Measurements from ENCODE around the gene TAF11. TPM values are rescaled to one million over a fixed set of nuclear protein-coding genes. Genes with fewer than 3 reads are reported as not detected.
"Not testable (repeated sequence)": the region's sequence is repeated elsewhere in the genome, so short reads cannot be mapped to it uniquely, and the experiment has no call there.

The TAF11 gene
- total and polyA plus RNA-seq, 12 donors: 16.4 to 52.1 (median 26.6) TPM

GRCh38 chr6:34890533-34890925 is 2.7 kb upstream of the TAF11 start:
- Histone ChIP-seq H3K27me3 (no peaks in the 10 kb centered on the region), H3K4me1 (replicated peaks in 1 of 2) (peaks cover 18 to 57% of the 10 kb centered on the region in 2 donors), H3K4me3 (peak overlapping the region; percentile 5 to 92 (median 58)), H3K27ac (peak overlapping the region in 4 of 5 donors; percentile 24 to 86 (median 66)), H3K36me3 (replicated peaks in 1 of 2) (no peaks in the 10 kb centered on the region), H3K9me3 (replicated peaks in 1 of 3) (no peaks in the 10 kb centered on the region)
- intact Hi-C loops (cut with DNase I): loop anchor here in 1 of 2 donors (10.0 kb wide), 1 partner anchor 64 kb away; no protein-coding TSS in a partner anchor
- DNase-seq: no peak
- TF ChIP-seq POLR2A (IDR thresholded peaks at IDR 0.05) (no peak), CTCF (IDR thresholded peaks at IDR 0.05) (no peak)
- WGBS, 4 donors: 37 to 41% (median 39%) methylated on average over 7 of the region's 7 CpGs

GRCh38 chr6:34888874-34889555 is 1.2 kb upstream of the TAF11 start, which contains the start of gene ANKS1A:
Gene ANKS1A (plus strand): TSS chr6:34889255. CDS start chr6:34889403, 148 bp downstream.
- TF ChIP-seq CTCF (IDR thresholded peaks at IDR 0.05): no peak
- peak; percentile 28 to 31 for TF ChIP-seq POLR2A (IDR thresholded peaks at IDR 0.05)
- Histone ChIP-seq H3K4me1 (replicated peaks in 1 of 2) (peaks cover 18 to 43% of the 10 kb centered on the region in 2 donors), H3K27ac (peak within 1 kb of the TSS; percentile 76 to 95 (median 84)), H3K36me3 (replicated peaks in 1 of 2) (no peaks in the 10 kb centered on the region), H3K4me3 (peak within 1 kb of the TSS; percentile 83 to 96 (median 91)), H3K9me3 (replicated peaks in 1 of 3) (no peaks in the 10 kb centered on the region), H3K27me3 (no peaks in the 10 kb centered on the region)
- DNase-seq: peak; percentile 76 to 89 (median 84)
- 0 to 1% (median 0%) methylated on average over 15 to 57 of the region's 60 CpGs for WGBS, 4 donors
- intact Hi-C loops (cut with DNase I): loop anchor here in 1 of 2 donors (10.0 kb wide), 1 partner anchor 46 kb away; no protein-coding TSS in a partner anchor

- Histone ChIP-seq H3K36me3 (replicated peaks in 1 of 2) (no peaks in the 10 kb centered on the region), H3K4me3 (peak overlapping the region in 3 of 4 donors; percentile 90 to 96 (median 92)), H3K27ac (peak overlapping the region; percentile 76 to 95 (median 84)), H3K9me3 (replicated peaks in 1 of 3) (no peaks in the 10 kb centered on the region), H3K4me1 (replicated peaks in 1 of 2) (peaks cover 18 to 38% of the 10 kb centered on the region in 2 donors), H3K27me3 (no peaks in the 10 kb centered on the region)
- 0 to 1% (median 0%) methylated on average over 5 of the region's 5 CpGs for whole genome bisulfite sequencing, 4 donors
- intact Hi-C loops (cut with DNase I): loop anchor here in 1 of 2 donors (10.0 kb wide), 1 partner anchor 46 kb away; no protein-coding TSS in a partner anchor
- DNase-seq: no peak
- TF ChIP-seq POLR2A (IDR thresholded peaks at IDR 0.05) (no peak), CTCF (IDR thresholded peaks at IDR 0.05) (no peak)
Observed at GRCh38 chr6:34888514-34888856, 643 bp upstream of the TAF11 start.

GRCh38 chr6:34885837-34886236 is 2.0 kb downstream of the TAF11 start:
- H3K27me3 ChIP-seq; H3K27ac ChIP-seq; DNase-seq; H3K9me3 ChIP-seq (replicated peaks in 1 of 3); H3K4me3 ChIP-seq: not testable (repeated sequence)
- intact Hi-C loops (cut with DNase I): loop anchor here in 1 of 2 donors (10.0 kb wide), 1 partner anchor 49 kb away; no protein-coding TSS in a partner anchor
- WGBS, 4 donors: 90 to 94% (median 92%) methylated on average over 14 to 15 of the region's 15 CpGs
- peaks cover 0 to 18% of the 10 kb centered on the region in 2 donors for H3K36me3 ChIP-seq (replicated peaks in 1 of 2)
- H3K4me1 ChIP-seq (replicated peaks in 1 of 2): peaks cover 9 to 13% of the 10 kb centered on the region in 2 donors

Data from adrenal gland (tissue), 12 donors.